IMR-90 (cell line): ENCODE measurements around the gene KRTAP10-7.
"Not testable (repeated sequence)": the region's sequence is repeated elsewhere in the genome, so short reads cannot be mapped to it uniquely, and the experiment has no call there.

Experiments used
- BHLHE40 ChIP-seq: fragments of 150-350 bp; IDR thresholded peaks from 2 replicates; pipeline ENCODE4 v1.6.1; 2016; ENCODE audit warnings: mild to moderate bottlenecking, low read depth, low read length
- CEBPB ChIP-seq: IDR thresholded peaks from 2 replicates; pipeline ENCODE4 v1.6.1; 2012; ENCODE audit warnings: low read depth, low read length, improper control_type of control experiment
- FOS ChIP-seq: fragments of 150-350 bp; IDR thresholded peaks from 2 replicates; pipeline ENCODE4 v1.6.1; 2016; ENCODE audit warnings: low read depth, low read length
- MAFK ChIP-seq: IDR thresholded peaks from 2 replicates; pipeline ENCODE4 v1.6.1; 2012; ENCODE audit warnings: low read depth, low read length, improper control_type of control experiment
- MAZ ChIP-seq: IDR thresholded peaks from 2 replicates; pipeline ENCODE4 v1.6.1; 2012; ENCODE audit warnings: low read depth, mild to moderate bottlenecking, low read length, improper control_type of control experiment, moderate library complexity, borderline replicate concordance
- MXI1 ChIP-seq: IDR thresholded peaks from 2 replicates; pipeline ENCODE4 v1.6.1; 2012; ENCODE audit warnings: low read depth, mild to moderate bottlenecking, low read length, moderate library complexity, borderline replicate concordance
- NFE2L2 ChIP-seq: fragments of 150-350 bp; IDR thresholded peaks from 2 replicates; pipeline ENCODE4 v1.6.1; 2016; ENCODE audit warnings: low read depth, mild to moderate bottlenecking, low read length
- POLR2A ChIP-seq: IDR thresholded peaks from 2 replicates; pipeline ENCODE4 v1.6.1; 2012; ENCODE audit warnings: mild to moderate bottlenecking, low read depth, low read length
- RAD21 ChIP-seq: IDR thresholded peaks from 2 replicates; pipeline ENCODE4 v1.6.1; 2012; ENCODE audit warnings: low read length, improper control_type of control experiment
- RCOR1 ChIP-seq: IDR thresholded peaks from 2 replicates; pipeline ENCODE4 v1.6.1; 2012; ENCODE audit warnings: mild to moderate bottlenecking, low read length, improper control_type of control experiment; ENCODE audit not compliant: insufficient replicate concordance
- SMC3 ChIP-seq: fragments of 150-350 bp; IDR thresholded peaks from 2 replicates; pipeline ENCODE4 v1.6.1; 2016; ENCODE audit warnings: low read depth, mild to moderate bottlenecking, antibody characterized with exemption, low read length, moderate library complexity
- TF ChIP-seq, protein P1 (sequence below): conservative IDR thresholded peaks from 2 replicates; pipeline ENCODE4 v1.5.1; 2012; ENCODE audit warnings: mild to moderate bottlenecking, low read depth, low read length, improper control_type of control experiment
- TF ChIP-seq, protein P2 (sequence below): fragments of 150-350 bp; IDR thresholded peaks from 2 replicates; pipeline ENCODE4 v1.6.1; 2017; ENCODE audit warnings: mild to moderate bottlenecking, antibody characterized with exemption, low read length, low read depth
- TF ChIP-seq, protein P3 (sequence below): fragments of 150-350 bp; IDR thresholded peaks from 2 replicates; pipeline ENCODE4 v1.6.1; 2016; ENCODE audit warnings: low read depth, mild to moderate bottlenecking, low read length, moderate library complexity, borderline replicate concordance

DNA sequence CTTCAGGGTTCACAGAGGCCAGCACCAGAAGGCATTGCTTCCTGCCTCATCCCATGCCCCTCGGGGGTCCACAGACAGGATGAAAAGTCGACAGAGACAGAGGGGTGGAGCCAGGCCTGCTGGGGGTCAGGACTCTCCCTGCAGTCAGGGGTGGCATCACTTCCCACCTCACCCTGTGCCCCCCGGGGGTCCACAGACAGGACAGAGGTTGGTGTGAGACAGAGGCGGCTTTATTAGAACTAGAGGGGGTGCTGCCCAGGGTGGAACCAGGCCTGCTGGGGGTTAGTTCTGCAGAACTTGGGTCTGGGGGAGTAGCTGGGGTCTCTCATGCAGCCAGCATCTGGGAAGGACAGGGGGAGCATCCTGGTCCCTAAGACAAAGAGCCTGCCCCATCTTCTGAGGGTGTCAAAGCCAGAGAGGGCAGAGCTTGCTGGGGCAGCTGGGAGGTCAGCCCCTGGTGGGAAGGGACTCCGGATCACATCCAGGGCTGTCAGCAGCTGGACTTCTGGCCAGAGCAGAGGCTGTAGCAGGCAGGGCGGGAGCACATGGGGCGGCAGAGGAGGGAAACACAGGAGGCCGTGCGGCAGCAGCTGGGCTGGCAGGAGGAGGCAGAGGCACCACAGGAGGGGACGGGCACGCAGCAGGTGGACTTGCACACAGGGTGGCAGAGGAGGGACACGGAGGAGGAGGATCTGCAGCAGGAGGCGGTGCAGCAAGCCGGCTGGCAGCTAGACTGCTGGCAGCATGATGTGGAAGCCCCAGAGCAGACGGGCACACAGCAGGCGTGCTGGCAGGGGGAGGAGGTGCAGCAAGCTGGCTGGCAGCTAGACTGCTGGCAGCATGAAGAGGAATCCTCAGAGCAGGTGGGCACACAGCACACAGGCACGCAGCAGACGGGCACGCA, 9.2 kb upstream of the KRTAP10-7 start:
- TF ChIP-seq, protein P1, sequence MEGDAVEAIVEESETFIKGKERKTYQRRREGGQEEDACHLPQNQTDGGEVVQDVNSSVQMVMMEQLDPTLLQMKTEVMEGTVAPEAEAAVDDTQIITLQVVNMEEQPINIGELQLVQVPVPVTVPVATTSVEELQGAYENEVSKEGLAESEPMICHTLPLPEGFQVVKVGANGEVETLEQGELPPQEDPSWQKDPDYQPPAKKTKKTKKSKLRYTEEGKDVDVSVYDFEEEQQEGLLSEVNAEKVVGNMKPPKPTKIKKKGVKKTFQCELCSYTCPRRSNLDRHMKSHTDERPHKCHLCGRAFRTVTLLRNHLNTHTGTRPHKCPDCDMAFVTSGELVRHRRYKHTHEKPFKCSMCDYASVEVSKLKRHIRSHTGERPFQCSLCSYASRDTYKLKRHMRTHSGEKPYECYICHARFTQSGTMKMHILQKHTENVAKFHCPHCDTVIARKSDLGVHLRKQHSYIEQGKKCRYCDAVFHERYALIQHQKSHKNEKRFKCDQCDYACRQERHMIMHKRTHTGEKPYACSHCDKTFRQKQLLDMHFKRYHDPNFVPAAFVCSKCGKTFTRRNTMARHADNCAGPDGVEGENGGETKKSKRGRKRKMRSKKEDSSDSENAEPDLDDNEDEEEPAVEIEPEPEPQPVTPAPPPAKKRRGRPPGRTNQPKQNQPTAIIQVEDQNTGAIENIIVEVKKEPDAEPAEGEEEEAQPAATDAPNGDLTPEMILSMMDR: not testable (repeated sequence)
- TF ChIP-seq, protein P2, sequence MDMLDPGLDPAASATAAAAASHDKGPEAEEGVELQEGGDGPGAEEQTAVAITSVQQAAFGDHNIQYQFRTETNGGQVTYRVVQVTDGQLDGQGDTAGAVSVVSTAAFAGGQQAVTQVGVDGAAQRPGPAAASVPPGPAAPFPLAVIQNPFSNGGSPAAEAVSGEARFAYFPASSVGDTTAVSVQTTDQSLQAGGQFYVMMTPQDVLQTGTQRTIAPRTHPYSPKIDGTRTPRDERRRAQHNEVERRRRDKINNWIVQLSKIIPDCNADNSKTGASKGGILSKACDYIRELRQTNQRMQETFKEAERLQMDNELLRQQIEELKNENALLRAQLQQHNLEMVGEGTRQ: not testable (repeated sequence)
- not testable (repeated sequence) for TF ChIP-seq POLR2A, MAFK, RCOR1, MXI1, BHLHE40, SMC3, CEBPB, MAZ, RAD21, NFE2L2, FOS
- TF ChIP-seq, protein P3, sequence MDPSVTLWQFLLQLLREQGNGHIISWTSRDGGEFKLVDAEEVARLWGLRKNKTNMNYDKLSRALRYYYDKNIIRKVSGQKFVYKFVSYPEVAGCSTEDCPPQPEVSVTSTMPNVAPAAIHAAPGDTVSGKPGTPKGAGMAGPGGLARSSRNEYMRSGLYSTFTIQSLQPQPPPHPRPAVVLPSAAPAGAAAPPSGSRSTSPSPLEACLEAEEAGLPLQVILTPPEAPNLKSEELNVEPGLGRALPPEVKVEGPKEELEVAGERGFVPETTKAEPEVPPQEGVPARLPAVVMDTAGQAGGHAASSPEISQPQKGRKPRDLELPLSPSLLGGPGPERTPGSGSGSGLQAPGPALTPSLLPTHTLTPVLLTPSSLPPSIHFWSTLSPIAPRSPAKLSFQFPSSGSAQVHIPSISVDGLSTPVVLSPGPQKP: not testable (repeated sequence)
